IMR-90 (cell line): Measurements from ENCODE around the gene ZNF705A. TPM values are rescaled to one million over a fixed set of nuclear protein-coding genes. Genes with fewer than 3 reads are reported as not detected.
"Not testable (repeated sequence)": the region's sequence is repeated elsewhere in the genome, so short reads cannot be mapped to it uniquely, and the experiment has no call there.

ENCODE experiments used
- ATAC-seq: fragments of 200-7000 bp; cut with Tn5 transposase; 2 replicates; pipeline ENCODE4 v1.9.1; 2020; ENCODE audit warnings: low read depth, mild to moderate bottlenecking, moderate library complexity
- BruUV-seq: library from RNA; stranded (reverse); fragments of 400-500 nt; replicated peaks from 2 replicates; lab custom pipeline; 2021; lab: Mats Ljungman, UMichigan
- CTCF ChIA-PET: fragments of 300-600 bp; formaldehyde crosslinking; extraction: SDS; loops from one replicate; lab custom pipeline; 2021; ENCODE audit warnings: antibody characterized with exemption; lab: Yijun Ruan, JAX
- POLR2A ChIA-PET: fragments of 300-600 bp; sonication (Branson Sonifier 250); formaldehyde crosslinking; loops from one replicate; lab custom pipeline; 2022; ENCODE audit warnings: antibody characterized with exemption; ENCODE audit not compliant: unreplicated experiment; lab: Charles Lee
- DNase-seq: peaks from one replicate; pipeline ENCODE4 v3.0.0; 2013
- H2AFZ ChIP-seq: replicated peaks from 2 replicates; pipeline ENCODE3; 2013; ENCODE audit warnings: low read length, mild to moderate bottlenecking; ENCODE audit not compliant: poor library complexity
- H2AK5ac ChIP-seq: 2 replicates; pipeline ENCODE4 v1.6.1; 2013; ENCODE audit warnings: low read depth, low read length, inconsistent platforms
- H2AK9ac ChIP-seq: replicated peaks from 2 replicates; pipeline ENCODE3; 2013; ENCODE audit warnings: mild to moderate bottlenecking, low read depth, low read length, moderate library complexity; ENCODE audit not compliant: poor library complexity
- H2BK120ac ChIP-seq: 2 replicates; pipeline ENCODE4 v1.6.1; 2013; ENCODE audit warnings: low read depth, low read length, inconsistent platforms
- H2BK15ac ChIP-seq: 3 replicates; pipeline ENCODE4 v1.6.1; 2013; ENCODE audit warnings: low read depth, low read length, inconsistent platforms
- H2BK20ac ChIP-seq: 2 replicates; pipeline ENCODE4 v1.6.1; 2013; ENCODE audit warnings: low read depth, mild to moderate bottlenecking, inconsistent platforms, low read length, moderate library complexity
- H2BK5ac ChIP-seq: 2 replicates; pipeline ENCODE4 v1.6.1; 2013; ENCODE audit warnings: mild to moderate bottlenecking, low read depth, low read length, inconsistent platforms; ENCODE audit not compliant: poor library complexity, severe bottlenecking
- H3K14ac ChIP-seq: replicated peaks from 2 replicates; pipeline ENCODE4 v1.6.1; 2013; ENCODE audit warnings: low read depth, low read length, inconsistent platforms
- H3K18ac ChIP-seq: 2 replicates; pipeline ENCODE4 v1.6.1; 2013; ENCODE audit warnings: low read depth, low read length, control low read depth
- H3K23ac ChIP-seq: 2 replicates; pipeline ENCODE4 v1.6.1; 2013; ENCODE audit warnings: low read depth, low read length, inconsistent platforms
- H3K27ac ChIP-seq: 2 replicates; pipeline ENCODE4 v1.5.1; 2013; ENCODE audit warnings: mild to moderate bottlenecking, control low read depth, low read length; ENCODE audit not compliant: insufficient read depth
- H3K27me3 ChIP-seq: 2 replicates; pipeline ENCODE4 v1.6.1; 2013; ENCODE audit warnings: low read length; ENCODE audit not compliant: control insufficient read depth, insufficient read depth
- H3K36me3 ChIP-seq: 2 replicates; pipeline ENCODE4 v1.6.1; 2013; ENCODE audit warnings: low read length, mixed read lengths; ENCODE audit not compliant: control insufficient read depth, insufficient read depth
- H3K4ac ChIP-seq: 2 replicates; pipeline ENCODE4 v1.6.1; 2013; ENCODE audit warnings: low read depth, low read length, inconsistent platforms
- H3K4me1 ChIP-seq: 2 replicates; pipeline ENCODE4 v1.6.1; 2013; ENCODE audit warnings: low read length, mixed read lengths; ENCODE audit not compliant: control insufficient read depth, insufficient read depth
- H3K4me2 ChIP-seq: 2 replicates; pipeline ENCODE4 v1.6.1; 2013; ENCODE audit warnings: low read depth, mild to moderate bottlenecking, control low read depth, low read length, moderate library complexity
- H3K4me3 ChIP-seq: 2 replicates; pipeline ENCODE4 v1.5.1; 2013; ENCODE audit warnings: low read depth, mild to moderate bottlenecking, control low read depth, low read length, moderate library complexity; ENCODE audit not compliant: insufficient read depth
- H3K56ac ChIP-seq: 2 replicates; pipeline ENCODE4 v1.6.1; 2013; ENCODE audit warnings: low read length, inconsistent platforms; ENCODE audit not compliant: insufficient read depth; ENCODE audit errors: extremely low read depth
- H3K79me1 ChIP-seq, 2 experiments: 2 replicates each; pipeline ENCODE4 v1.6.1; 2013; ENCODE audit warnings: low read length in 2 of 2, inconsistent platforms in 1 of 2, low read depth in 1 of 2
- H3K9ac ChIP-seq: 2 replicates; pipeline ENCODE4 v1.6.1; 2013; ENCODE audit warnings: low read depth, low read length, control low read depth
- H3K9me1 ChIP-seq: 2 replicates; pipeline ENCODE4 v1.6.1; 2013; ENCODE audit warnings: low read length, inconsistent platforms; ENCODE audit not compliant: insufficient read depth
- H3K9me3 ChIP-seq: 2 replicates; pipeline ENCODE4 v1.6.1; 2013; ENCODE audit warnings: low read length; ENCODE audit not compliant: control insufficient read depth, insufficient read depth
- H4K20me1 ChIP-seq: 2 replicates; pipeline ENCODE4 v1.6.1; 2013; ENCODE audit warnings: low read length, inconsistent platforms; ENCODE audit not compliant: insufficient read depth
- H4K5ac ChIP-seq: 2 replicates; pipeline ENCODE4 v1.6.1; 2013; ENCODE audit warnings: mild to moderate bottlenecking, low read depth, low read length, control low read depth
- H4K8ac ChIP-seq, 2 experiments: 2 replicates each; pipeline ENCODE4 v1.6.1; 2013; ENCODE audit warnings: low read depth in 2 of 2, low read length in 2 of 2, control low read depth in 1 of 2, inconsistent platforms in 1 of 2
- H4K91ac ChIP-seq: 2 replicates; pipeline ENCODE4 v1.6.1; 2013; ENCODE audit warnings: low read depth, low read length, inconsistent platforms; ENCODE audit not compliant: insufficient read depth
- WGBS, 2 experiments: methylation state at CpG; one replicate each; pipeline versions ENCODE4 v1.1.5 to v1.1.7; 2013; ENCODE audit warnings: missing lambda C conversion rate in 2 of 2; ENCODE audit not compliant: insufficient read length in 1 of 2; ENCODE audit errors: extremely low coverage in 2 of 2; 5-methylcytosine and 5-hydroxymethylcytosine counted together
- dilution Hi-C: fragments of 300-500 bp; cut with HindIII; formaldehyde crosslinking; loops from one replicate; pipeline ENCODE4 v1.14.3; 2018; ENCODE audit warnings: low sequenced_read_pairs; ENCODE audit not compliant: unreplicated experiment
- in situ Hi-C: fragments of 300-500 bp; cut with MboI; formaldehyde crosslinking; loops from 3 replicates; pipeline ENCODE4 v1.14.3; 2019; ENCODE audit warnings: low sequenced_read_pairs, inconsistent platforms, mixed read lengths
- intact Hi-C: fragments of 100-400 bp; cut with micrococcal nuclease; formaldehyde crosslinking; loops from 2 replicates; pipeline ENCODE4 v1.10.0; 2022
- polyA plus RNA-seq, 3 experiments: library from polyadenylated mRNA; depleted of rRNA; stranded (reverse); fragments of >200 nt; gene quantifications; 2 replicates each; pipeline ENCODE4 v1.2.3, GENCODE V29; 2012; ENCODE audit warnings: low replicate concordance in 1 of 3
- total RNA-seq: library from RNA; depleted of rRNA; stranded (reverse); fragments of >200 nt; gene quantifications from 2 replicates; pipeline ENCODE4 v1.2.3, GENCODE V29; 2012

Gene ZNF705A
- total and polyA plus RNA-seq, 2 of the 4 experiments (the other 2 are of a cell fraction), result not detected

- BruUV-seq, H3K36me3 ChIP-seq, ATAC-seq, H3K79me1 ChIP-seq, H2AK9ac ChIP-seq, H4K91ac ChIP-seq, H3K27ac ChIP-seq, H3K4me2 ChIP-seq, dilution Hi-C loops, H2AFZ ChIP-seq, intact Hi-C loops, H3K9me1 ChIP-seq, H3K56ac ChIP-seq, H4K5ac ChIP-seq, CTCF ChIA-PET, POLR2A ChIA-PET, H3K18ac ChIP-seq, H4K20me1 ChIP-seq, H3K4me3 ChIP-seq, H3K14ac ChIP-seq, H3K27me3 ChIP-seq, H2AK5ac ChIP-seq, H2BK20ac ChIP-seq, H3K4me1 ChIP-seq, DNase-seq, H4K8ac ChIP-seq, in situ Hi-C loops, H2BK120ac ChIP-seq, H3K23ac ChIP-seq, H3K9ac ChIP-seq, H3K9me3 ChIP-seq, H3K4ac ChIP-seq, H2BK15ac ChIP-seq, H2BK5ac ChIP-seq: not testable (repeated sequence)
- WGBS, 2 experiments, result no CpG with 5 or more reads among the region's 11 CpGs
Observed at GRCh38 chr12:8224782-8225181, 68.0 kb downstream of the ZNF705A start.
